ENCODE measurements around the gene CACNA2D1.

- TF ChIP-seq CTCF (IDR thresholded peaks at IDR 0.05) (no peak), POLR2A (IDR thresholded peaks at IDR 0.05) (no peak)
Observed at GRCh38 chr7:82289152-82289535, 154.4 kb downstream of the CACNA2D1 start.
